Calu3 (cell line): ENCODE measurements around the gene C1QTNF2. TPM values are rescaled to one million over a fixed set of nuclear protein-coding genes. Genes with fewer than 3 reads are reported as not detected.

Experiments used
- BruUV-seq: library from RNA; stranded (reverse); fragments of 400-500 nt; replicated peaks from 2 replicates; lab custom pipeline; 2021; lab: Mats Ljungman, UMichigan
- CTCF ChIA-PET: fragments of 300-600 bp; sonication (Branson Sonifier 250); formaldehyde crosslinking; loops from one replicate; lab custom pipeline; 2022; ENCODE audit warnings: antibody characterized with exemption; lab: Charles Lee
- DNase-seq: peaks from one replicate; pipeline ENCODE4 v3.0.0; 2022
- H3K27ac Mint-ChIP-seq: one replicate; pipeline ENCODE4 v1.8.0; 2022; ENCODE audit warnings: mixed read lengths; ENCODE audit not compliant: unreplicated experiment
- H3K27me3 Mint-ChIP-seq: one replicate; pipeline ENCODE4 v1.8.0; 2022; ENCODE audit warnings: mixed read lengths; ENCODE audit not compliant: unreplicated experiment
- H3K36me3 Mint-ChIP-seq: one replicate; pipeline ENCODE4 v1.8.0; 2022; ENCODE audit warnings: mild to moderate bottlenecking, moderate library complexity, mixed read lengths; ENCODE audit not compliant: insufficient read depth, unreplicated experiment
- H3K4me1 Mint-ChIP-seq: one replicate; pipeline ENCODE4 v1.8.0; 2022; ENCODE audit warnings: mild to moderate bottlenecking, low read depth, mixed read lengths; ENCODE audit not compliant: unreplicated experiment
- H3K4me3 Mint-ChIP-seq: one replicate; pipeline ENCODE4 v1.8.0; 2022; ENCODE audit warnings: mild to moderate bottlenecking, low read depth, moderate library complexity, mixed read lengths; ENCODE audit not compliant: unreplicated experiment
- H3K9me3 Mint-ChIP-seq: one replicate; pipeline ENCODE4 v1.8.0; 2022; ENCODE audit warnings: low read depth, mixed read lengths; ENCODE audit not compliant: unreplicated experiment
- intact Hi-C: fragments of 100-400 bp; cut with micrococcal nuclease; formaldehyde crosslinking; loops from one replicate; pipeline ENCODE4 v1.10.0; 2022; ENCODE audit not compliant: unreplicated experiment
- total RNA-seq: library from RNA; stranded (reverse); gene quantifications from 2 replicates; pipeline ENCODE4 v1.2.3, GENCODE V29; 2022
- TF ChIP-seq, protein P1 (sequence below): fragments of 200-600 bp; IDR thresholded peaks from one replicate; pipeline ENCODE4 v1.8.0; 2022; ENCODE audit warnings: antibody characterized with exemption; ENCODE audit not compliant: unreplicated experiment

Gene C1QTNF2
- total RNA-seq, 1 experiment from 2014 or later = not detected

DNA sequence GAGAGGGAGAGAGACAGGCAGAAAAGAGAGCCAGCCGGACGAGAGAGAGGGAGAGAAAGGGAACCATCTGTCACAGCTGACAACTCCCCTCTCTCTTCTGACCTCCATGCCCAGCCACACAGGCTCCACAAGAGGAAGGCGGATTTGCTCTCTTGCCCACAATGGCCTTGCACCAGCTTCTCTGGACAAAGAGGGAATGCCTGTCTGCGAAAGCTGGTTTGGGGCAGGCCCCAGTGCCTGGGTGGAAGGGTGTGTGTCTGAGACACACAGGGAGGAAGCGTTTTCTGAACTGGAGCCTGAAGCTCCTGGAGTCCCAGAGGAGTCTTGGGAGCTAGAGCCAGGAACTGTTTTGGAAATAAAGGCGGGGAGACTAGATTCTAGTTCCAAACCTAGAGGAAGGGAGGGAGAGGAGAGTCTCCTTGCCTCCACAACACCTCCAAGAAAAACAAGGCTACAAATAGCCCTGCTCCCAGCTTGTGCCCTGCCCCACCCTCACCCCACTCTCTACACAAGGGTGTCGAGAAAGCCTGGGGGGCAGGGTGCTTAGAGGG is 12.5 kb downstream of the C1QTNF2 start:
- intact Hi-C loops = no loop called here
- Mint-ChIP-seq H3K9me3 (no peaks in the 10 kb centered on the region), H3K27me3 (peaks cover 20% of the 10 kb centered on the region), H3K36me3 (no peaks in the 10 kb centered on the region), H3K27ac (no peak overlapping the region), H3K4me3 (no peak overlapping the region), H3K4me1 (no peaks in the 10 kb centered on the region)
- DNase-seq = no peak
- no TSS peak for BruUV-seq
- CTCF ChIA-PET = interaction anchor here (1.1 to 1.2 kb wide), 2 partner anchors 9 to 113 kb away, joined by 3 read pairs; no protein-coding TSS in a partner anchor
- TF ChIP-seq, protein P1, sequence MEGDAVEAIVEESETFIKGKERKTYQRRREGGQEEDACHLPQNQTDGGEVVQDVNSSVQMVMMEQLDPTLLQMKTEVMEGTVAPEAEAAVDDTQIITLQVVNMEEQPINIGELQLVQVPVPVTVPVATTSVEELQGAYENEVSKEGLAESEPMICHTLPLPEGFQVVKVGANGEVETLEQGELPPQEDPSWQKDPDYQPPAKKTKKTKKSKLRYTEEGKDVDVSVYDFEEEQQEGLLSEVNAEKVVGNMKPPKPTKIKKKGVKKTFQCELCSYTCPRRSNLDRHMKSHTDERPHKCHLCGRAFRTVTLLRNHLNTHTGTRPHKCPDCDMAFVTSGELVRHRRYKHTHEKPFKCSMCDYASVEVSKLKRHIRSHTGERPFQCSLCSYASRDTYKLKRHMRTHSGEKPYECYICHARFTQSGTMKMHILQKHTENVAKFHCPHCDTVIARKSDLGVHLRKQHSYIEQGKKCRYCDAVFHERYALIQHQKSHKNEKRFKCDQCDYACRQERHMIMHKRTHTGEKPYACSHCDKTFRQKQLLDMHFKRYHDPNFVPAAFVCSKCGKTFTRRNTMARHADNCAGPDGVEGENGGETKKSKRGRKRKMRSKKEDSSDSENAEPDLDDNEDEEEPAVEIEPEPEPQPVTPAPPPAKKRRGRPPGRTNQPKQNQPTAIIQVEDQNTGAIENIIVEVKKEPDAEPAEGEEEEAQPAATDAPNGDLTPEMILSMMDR = no peak

DNA sequence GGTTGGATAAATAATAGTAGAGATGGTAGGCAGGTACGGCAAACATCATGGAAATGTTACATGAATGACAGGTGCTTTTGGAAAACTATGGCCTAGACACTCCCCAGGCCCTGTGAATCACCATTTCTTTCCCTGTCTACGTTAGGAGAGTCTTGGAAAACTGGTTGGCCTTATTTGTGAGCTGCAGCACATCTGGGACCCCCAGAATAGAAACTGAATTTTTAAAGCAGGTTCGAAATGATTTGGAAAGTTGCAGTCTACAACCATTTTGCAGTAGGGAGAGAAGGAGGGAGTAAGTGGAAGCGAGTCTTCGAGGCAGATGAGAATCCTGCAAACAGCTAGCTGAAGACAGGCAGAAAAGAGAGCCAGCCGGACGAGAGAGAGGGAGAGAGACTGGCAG is 13.0 kb downstream of the C1QTNF2 start:
- no peaks in the 10 kb centered on the region for H3K36me3 Mint-ChIP-seq
- H3K4me3 Mint-ChIP-seq = no peak overlapping the region
- H3K4me1 Mint-ChIP-seq = no peaks in the 10 kb centered on the region
- CTCF ChIA-PET = interaction anchor here (1.1 to 1.2 kb wide), 2 partner anchors 9 to 112 kb away, joined by 3 read pairs; no protein-coding TSS in a partner anchor
- no TSS peak for BruUV-seq
- TF ChIP-seq, protein P1 = no peak
- H3K27ac Mint-ChIP-seq = no peak overlapping the region
- intact Hi-C loops = no loop called here
- H3K9me3 Mint-ChIP-seq = no peaks in the 10 kb centered on the region
- no peak for DNase-seq
- H3K27me3 Mint-ChIP-seq = peaks cover 20% of the 10 kb centered on the region

DNA sequence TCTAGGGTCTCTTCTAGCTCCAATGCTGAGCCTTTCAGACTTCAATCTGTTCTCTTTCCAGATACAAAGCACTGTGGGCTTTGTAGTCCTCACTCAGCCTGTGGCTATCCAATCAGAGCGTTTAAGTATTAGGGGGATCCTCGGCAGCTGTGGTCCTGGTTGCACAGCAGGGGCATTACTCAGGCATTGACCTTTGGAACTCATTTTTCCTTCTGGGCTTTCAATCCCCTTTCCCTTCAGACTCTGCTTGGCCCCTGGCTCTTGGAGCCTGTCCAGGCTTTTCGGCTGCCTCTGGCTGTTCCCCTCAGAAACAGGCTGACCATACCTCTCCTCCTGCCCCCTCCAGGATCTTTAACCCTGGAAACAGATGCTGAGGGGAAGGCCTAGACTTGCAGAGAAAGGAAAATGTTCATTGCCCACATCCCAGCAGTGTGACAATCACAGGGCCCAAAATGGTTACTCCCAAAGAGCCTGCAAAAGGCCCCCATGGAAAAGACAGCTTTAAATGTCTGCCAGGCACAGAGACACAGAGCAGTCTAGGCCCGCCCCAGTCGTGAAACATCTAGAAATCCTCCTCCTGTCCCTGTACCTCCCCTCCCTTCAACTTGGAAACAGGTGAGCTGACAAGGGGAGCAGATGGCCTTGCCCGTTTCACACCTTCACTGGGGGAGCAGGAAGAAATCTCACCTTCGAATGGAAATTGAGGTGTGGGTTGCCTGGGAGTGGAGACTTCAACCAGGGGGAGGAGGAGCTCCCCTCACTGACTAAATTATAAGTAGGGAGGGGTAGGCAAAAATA is 13.7 kb downstream of the C1QTNF2 start:
- Mint-ChIP-seq H3K4me1 (no peaks in the 10 kb centered on the region), H3K36me3 (no peaks in the 10 kb centered on the region), H3K27me3 (peaks cover 20% of the 10 kb centered on the region), H3K9me3 (no peaks in the 10 kb centered on the region), H3K27ac (no peak overlapping the region), H3K4me3 (no peak overlapping the region)
- CTCF ChIA-PET = interaction anchor here (1.2 kb wide), 1 partner anchor 112 kb away, joined by 3 read pairs; no protein-coding TSS in a partner anchor
- TF ChIP-seq, protein P1 = no peak
- no peak for DNase-seq
- no TSS peak for BruUV-seq
- intact Hi-C loops = no loop called here

DNA sequence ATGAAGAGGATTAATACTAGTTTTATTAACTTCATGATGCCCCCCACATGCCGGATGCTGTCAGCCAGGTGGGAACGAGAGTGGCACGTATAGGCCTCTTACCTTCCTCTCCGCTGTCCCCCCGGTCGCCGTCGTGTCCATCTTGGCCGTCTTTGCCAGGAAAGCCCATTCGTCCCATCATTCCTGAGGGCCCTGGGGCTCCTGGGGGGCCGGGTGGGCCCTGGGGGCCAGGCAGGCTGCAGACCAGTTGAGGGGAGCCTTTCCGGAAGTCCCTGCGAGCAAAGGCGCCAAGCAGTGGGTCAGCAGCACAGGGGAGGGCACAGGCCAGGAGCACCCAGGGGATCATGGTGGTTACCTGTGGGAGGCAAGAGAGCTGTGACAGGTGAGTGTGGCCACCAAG is 15.8 kb downstream of the C1QTNF2 start:
- H3K9me3 Mint-ChIP-seq = no peaks in the 10 kb centered on the region
- TF ChIP-seq, protein P1 = no peak
- no peaks in the 10 kb centered on the region for H3K4me1 Mint-ChIP-seq

More for the DNA sequence above, 15.8 kb downstream of the C1QTNF2 start:
- CTCF ChIA-PET = no interaction called here
- BruUV-seq = no TSS peak
- no peaks in the 10 kb centered on the region for H3K36me3 Mint-ChIP-seq
- peaks cover 9% of the 10 kb centered on the region for H3K27me3 Mint-ChIP-seq
- intact Hi-C loops = no loop called here
- DNase-seq = no peak
- H3K27ac Mint-ChIP-seq = no peak overlapping the region
- H3K4me3 Mint-ChIP-seq = no peak overlapping the region
